ENCODE results near the gene NIFK.

DNA sequence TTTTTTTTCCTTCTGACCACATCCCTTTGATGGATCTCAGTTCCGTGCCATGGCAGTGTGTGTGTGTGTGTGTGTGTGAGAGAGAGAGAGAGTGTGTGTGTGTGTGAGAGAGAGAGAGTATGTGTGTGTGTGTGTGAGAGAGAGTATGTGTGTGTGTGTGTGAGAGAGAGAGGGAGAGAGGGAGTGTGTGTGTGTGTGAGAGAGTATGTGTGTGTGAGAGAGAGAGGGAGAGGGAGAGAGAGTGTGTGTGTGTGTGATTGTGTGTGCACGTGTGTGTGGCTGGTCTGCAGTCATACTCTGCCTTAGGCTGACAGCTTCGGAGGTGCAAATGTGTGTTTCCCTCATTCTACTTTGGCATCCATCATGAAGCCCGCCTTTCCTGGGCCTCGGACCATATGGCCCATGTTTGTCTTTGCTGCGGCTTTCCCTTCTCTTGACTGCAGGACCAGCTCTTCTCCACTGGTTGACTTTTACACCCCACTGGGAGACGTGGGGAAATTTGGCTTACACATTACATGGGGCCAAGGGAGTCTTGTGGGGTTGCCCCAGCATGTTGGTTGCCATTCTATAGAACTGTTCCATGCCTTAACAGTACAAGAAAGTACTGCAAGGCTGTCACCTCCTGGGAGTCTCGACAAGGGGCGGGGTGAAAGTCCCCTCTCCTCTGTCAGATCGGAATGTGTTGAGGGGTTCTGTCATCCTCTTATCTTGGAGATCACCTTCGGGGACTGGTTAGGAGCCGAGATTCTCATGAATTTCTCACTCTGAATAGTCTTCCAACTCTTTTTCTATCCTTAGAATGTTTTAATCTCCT is 40.4 kb upstream of the NIFK start:
- no peak for TF ChIP-seq POLR2AphosphoS5 (IDR thresholded peaks at IDR 0.05; ENCODE audit: insufficient read depth, low read depth, low read length)
- TF ChIP-seq, protein P1, sequence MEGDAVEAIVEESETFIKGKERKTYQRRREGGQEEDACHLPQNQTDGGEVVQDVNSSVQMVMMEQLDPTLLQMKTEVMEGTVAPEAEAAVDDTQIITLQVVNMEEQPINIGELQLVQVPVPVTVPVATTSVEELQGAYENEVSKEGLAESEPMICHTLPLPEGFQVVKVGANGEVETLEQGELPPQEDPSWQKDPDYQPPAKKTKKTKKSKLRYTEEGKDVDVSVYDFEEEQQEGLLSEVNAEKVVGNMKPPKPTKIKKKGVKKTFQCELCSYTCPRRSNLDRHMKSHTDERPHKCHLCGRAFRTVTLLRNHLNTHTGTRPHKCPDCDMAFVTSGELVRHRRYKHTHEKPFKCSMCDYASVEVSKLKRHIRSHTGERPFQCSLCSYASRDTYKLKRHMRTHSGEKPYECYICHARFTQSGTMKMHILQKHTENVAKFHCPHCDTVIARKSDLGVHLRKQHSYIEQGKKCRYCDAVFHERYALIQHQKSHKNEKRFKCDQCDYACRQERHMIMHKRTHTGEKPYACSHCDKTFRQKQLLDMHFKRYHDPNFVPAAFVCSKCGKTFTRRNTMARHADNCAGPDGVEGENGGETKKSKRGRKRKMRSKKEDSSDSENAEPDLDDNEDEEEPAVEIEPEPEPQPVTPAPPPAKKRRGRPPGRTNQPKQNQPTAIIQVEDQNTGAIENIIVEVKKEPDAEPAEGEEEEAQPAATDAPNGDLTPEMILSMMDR (IDR thresholded peaks at IDR 0.05; ENCODE audit: extremely low read depth in 1 of 2, insufficient read depth in 1 of 2, low read depth in 1 of 2, low read length in 2 of 2), result no peak
- TF ChIP-seq POLR2A (IDR thresholded peaks at IDR 0.05; ENCODE audit: low read depth, low read length), result no peak
- no peak for TF ChIP-seq JUN (IDR thresholded peaks at IDR 0.05; ENCODE audit: borderline replicate concordance, insufficient read depth, insufficient read length, low read depth)
- no peak for TF ChIP-seq FOS (IDR thresholded peaks at IDR 0.05; ENCODE audit: borderline replicate concordance, insufficient read depth, low read length)
- TF ChIP-seq, protein P2, sequence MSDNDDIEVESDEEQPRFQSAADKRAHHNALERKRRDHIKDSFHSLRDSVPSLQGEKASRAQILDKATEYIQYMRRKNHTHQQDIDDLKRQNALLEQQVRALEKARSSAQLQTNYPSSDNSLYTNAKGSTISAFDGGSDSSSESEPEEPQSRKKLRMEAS (IDR thresholded peaks at IDR 0.05; ENCODE audit: insufficient read depth, insufficient read length), result no peak
- no peak for TF ChIP-seq GATA2 (IDR thresholded peaks at IDR 0.05; ENCODE audit: insufficient read depth, insufficient read length, low read depth, low read length)
- TF ChIP-seq EZH2 (IDR thresholded peaks at IDR 0.05; ENCODE audit: borderline replicate concordance, low read depth, low read length, severe bottlenecking), result no peak
- no peak for TF ChIP-seq MYC (IDR thresholded peaks at IDR 0.05; ENCODE audit: low read depth, low read length)

Data from endothelial cell of umbilical vein (primary cell).